ENCODE measurements around the gene CALU.
A peak's percentile ranks its signal among the peaks of the same experiment; 100 is the strongest.

Gene CALU

DNA sequence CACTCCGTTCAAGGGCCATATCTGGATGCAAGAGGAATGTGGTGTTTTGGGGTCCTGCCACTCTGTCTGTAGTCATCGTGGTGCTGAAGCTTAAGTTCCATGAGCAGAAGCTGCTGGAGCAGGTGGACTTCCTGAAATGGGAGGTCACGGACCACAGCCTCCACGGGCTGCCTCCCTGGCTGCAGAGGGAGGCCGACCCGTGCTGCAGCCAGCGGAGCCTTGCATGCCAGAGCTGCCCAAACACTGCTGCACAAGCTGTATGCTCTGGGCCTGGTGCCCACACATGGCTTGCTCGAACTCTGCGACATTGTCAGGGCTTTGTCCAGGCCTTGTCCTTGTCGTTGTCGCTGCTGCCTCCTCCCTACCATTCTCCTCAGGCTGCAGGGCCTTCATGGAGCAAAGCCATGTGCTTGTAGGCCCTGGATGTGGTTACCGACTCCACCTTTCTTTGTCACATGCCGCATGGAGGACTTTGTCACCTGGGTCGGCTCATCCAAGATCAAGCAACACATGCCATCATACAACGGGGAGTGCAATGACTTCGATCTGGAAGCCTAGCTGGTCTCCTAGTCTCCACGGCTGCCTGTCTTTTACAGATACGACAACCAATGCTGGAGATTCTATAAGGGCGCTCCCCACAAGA is 45.7 kb upstream of the CALU start:
- H3K27ac ChIP-seq (ENCODE audit: low read length, poor library complexity, severe bottlenecking) = no peak overlapping the region

DNA sequence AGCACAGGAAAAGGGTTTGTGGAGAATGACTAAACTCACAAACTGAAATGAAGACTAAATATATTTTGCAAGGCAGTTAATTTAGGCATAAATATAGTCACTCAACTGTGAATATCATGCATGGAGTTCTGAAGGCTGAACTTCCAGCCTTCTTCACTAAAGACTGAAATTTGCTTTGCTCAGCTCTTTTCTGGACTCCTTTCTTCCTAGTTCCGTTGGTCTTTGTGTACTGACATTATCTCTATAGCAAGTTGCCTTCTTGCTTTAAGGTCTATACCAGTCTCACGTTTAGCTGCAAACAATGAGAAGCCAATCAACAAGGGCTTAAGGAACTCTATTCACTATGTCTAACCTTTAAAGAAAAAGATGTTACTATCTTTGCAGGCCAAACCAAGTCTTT is 44.4 kb upstream of the CALU start:
- Histone ChIP-seq H3K4ac (ENCODE audit: low read depth in 1 of 2, low read length in 2 of 2) (no peak overlapping the region), H3K36me3 (ENCODE audit: control insufficient read depth in 1 of 2, insufficient read depth in 2 of 2, low read depth in 1 of 2, low read length in 2 of 2) (peaks cover 3 to 4% of the 10 kb centered on the region in 2 experiments), H3K18ac (ENCODE audit: low read depth in 1 of 2, low read length in 2 of 2) (no peak overlapping the region), H3K9ac (ENCODE audit: low read length) (no peak overlapping the region), H3K9me3 (ENCODE audit: control insufficient read depth, low read length) (no peaks in the 10 kb centered on the region), H2BK15ac (ENCODE audit: low read depth, poor library complexity, severe bottlenecking) (no peak overlapping the region), H4K91ac (ENCODE audit: low read length) (no peak overlapping the region), H3K79me1 (replicated peaks; ENCODE audit: low read length, poor library complexity, severe bottlenecking) (no peaks in the 10 kb centered on the region), H3K27me3 (ENCODE audit: control insufficient read depth in 1 of 2, insufficient read depth in 1 of 2, low read length in 2 of 2) (peaks cover 0 to 32% of the 10 kb centered on the region in 2 experiments), H2AK5ac (ENCODE audit: low read length, severe bottlenecking) (no peak overlapping the region), H2AFZ (ENCODE audit: low read depth, low read length) (no peak overlapping the region), H3K14ac (ENCODE audit: low read length in 2 of 2) (no peak overlapping the region), H3K4me1 (ENCODE audit: control insufficient read depth, insufficient read depth, low read depth, low read length) (peaks cover 6% of the 10 kb centered on the region), H2BK12ac (ENCODE audit: low read length in 2 of 2) (no peak overlapping the region), H4K8ac (ENCODE audit: low read length) (no peak overlapping the region), H3K23ac (ENCODE audit: low read length in 2 of 2) (no peak overlapping the region), H2BK120ac (ENCODE audit: low read depth, low read length) (no peak overlapping the region), H3K27ac (ENCODE audit: low read length, poor library complexity, severe bottlenecking) (no peak overlapping the region), H3K4me2 (ENCODE audit: low read length, poor library complexity, severe bottlenecking) (no peak overlapping the region), H2BK5ac (ENCODE audit: low read depth, low read length, poor library complexity, severe bottlenecking) (no peak overlapping the region), H3K4me3 (ENCODE audit: insufficient read depth in 1 of 2, low read depth in 1 of 2, low read length in 2 of 2) (no peak overlapping the region)
- DNase-seq = no peak
- WGBS = 76% methylated on average over 2 of the region's 2 CpGs

More for the DNA sequence above, 45.7 kb upstream of the CALU start:
- peaks cover 6% of the 10 kb centered on the region for H3K4me1 ChIP-seq (ENCODE audit: control insufficient read depth, insufficient read depth, low read depth, low read length)
- no peak overlapping the region for H2AFZ ChIP-seq (ENCODE audit: low read depth, low read length)
- H2BK12ac ChIP-seq (ENCODE audit: low read length in 2 of 2) = no peak overlapping the region
- DNase-seq = no peak
- H3K18ac ChIP-seq (ENCODE audit: low read depth in 1 of 2, low read length in 2 of 2) = no peak overlapping the region
- no peak overlapping the region for H2BK120ac ChIP-seq (ENCODE audit: low read depth, low read length)
- H3K36me3 ChIP-seq (ENCODE audit: control insufficient read depth in 1 of 2, insufficient read depth in 2 of 2, low read depth in 1 of 2, low read length in 2 of 2) = peaks cover 3 to 4% of the 10 kb centered on the region in 2 experiments
- H3K9ac ChIP-seq (ENCODE audit: low read length) = no peak overlapping the region
- no peak overlapping the region for H3K4me2 ChIP-seq (ENCODE audit: low read length, poor library complexity, severe bottlenecking)
- H4K91ac ChIP-seq (ENCODE audit: low read length) = no peak overlapping the region
- H3K27me3 ChIP-seq (ENCODE audit: control insufficient read depth in 1 of 2, insufficient read depth in 1 of 2, low read length in 2 of 2) = peaks cover 0 to 28% of the 10 kb centered on the region in 2 experiments
- no peak overlapping the region for H3K4me3 ChIP-seq (ENCODE audit: insufficient read depth in 1 of 2, low read depth in 1 of 2, low read length in 2 of 2)
- no peak overlapping the region for H2BK15ac ChIP-seq (ENCODE audit: low read depth, poor library complexity, severe bottlenecking)
- no peak overlapping the region for H3K4ac ChIP-seq (ENCODE audit: low read depth in 1 of 2, low read length in 2 of 2)
- no peaks in the 10 kb centered on the region for H3K9me3 ChIP-seq (ENCODE audit: control insufficient read depth, low read length)
- H2BK5ac ChIP-seq (ENCODE audit: low read depth, low read length, poor library complexity, severe bottlenecking) = no peak overlapping the region
- H4K8ac ChIP-seq (ENCODE audit: low read length) = no peak overlapping the region
- no peaks in the 10 kb centered on the region for H3K79me1 ChIP-seq (replicated peaks; ENCODE audit: low read length, poor library complexity, severe bottlenecking)
- no peak overlapping the region for H3K14ac ChIP-seq (ENCODE audit: low read length in 2 of 2)
- 91% methylated on average over 19 of the region's 19 CpGs for WGBS
- H3K23ac ChIP-seq (ENCODE audit: low read length in 2 of 2) = no peak overlapping the region
- no peak overlapping the region for H2AK5ac ChIP-seq (ENCODE audit: low read length, severe bottlenecking)

DNA sequence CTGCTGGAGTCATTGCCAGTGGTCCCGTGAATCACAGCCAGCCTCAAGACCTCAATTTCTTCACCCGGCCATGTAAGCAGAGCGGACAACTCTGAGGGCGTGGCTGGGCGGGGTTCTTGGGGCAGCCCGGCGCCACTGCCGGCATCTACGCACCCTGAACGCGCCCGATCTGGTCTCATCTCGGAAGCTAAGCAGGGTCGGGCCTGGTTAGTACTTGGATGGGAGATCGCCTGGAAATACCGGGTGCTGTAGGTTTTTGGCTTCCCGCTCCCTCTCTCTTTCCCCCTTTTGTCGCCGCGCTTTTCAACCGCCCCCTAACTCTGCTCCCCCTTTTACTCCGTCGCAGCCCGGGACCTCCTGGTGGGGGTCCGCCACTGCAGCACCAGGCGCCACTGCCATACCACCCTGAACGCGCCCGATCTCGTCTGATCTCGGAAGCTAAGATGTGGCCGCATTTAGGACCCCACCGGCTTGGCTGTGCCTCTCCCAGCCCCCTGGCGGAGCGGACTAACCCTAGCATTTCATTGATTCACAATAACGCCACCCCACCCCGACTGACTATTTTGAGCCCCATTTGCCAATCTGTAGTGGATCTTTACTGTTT is 41.8 kb upstream of the CALU start:
- 3% methylated on average over 29 of the region's 37 CpGs for WGBS
- Histone ChIP-seq H3K79me1 (replicated peaks; ENCODE audit: low read length, poor library complexity, severe bottlenecking) (no peaks in the 10 kb centered on the region), H2BK12ac (ENCODE audit: low read length in 2 of 2) (no peak overlapping the region), H4K91ac (ENCODE audit: low read length) (no peak overlapping the region), H3K9ac (ENCODE audit: low read length) (peak overlapping the region; percentile 88), H3K14ac (ENCODE audit: low read length in 2 of 2) (no peak overlapping the region), H3K27me3 (ENCODE audit: control insufficient read depth in 1 of 2, insufficient read depth in 1 of 2, low read length in 2 of 2) (peaks cover 0 to 37% of the 10 kb centered on the region in 2 experiments), H3K4me2 (ENCODE audit: low read length, poor library complexity, severe bottlenecking) (peak overlapping the region; percentile 87), H3K18ac (ENCODE audit: low read depth in 1 of 2, low read length in 2 of 2) (no peak overlapping the region), H2BK5ac (ENCODE audit: low read depth, low read length, poor library complexity, severe bottlenecking) (no peak overlapping the region), H3K9me3 (ENCODE audit: control insufficient read depth, low read length) (no peaks in the 10 kb centered on the region), H2AK5ac (ENCODE audit: low read length, severe bottlenecking) (no peak overlapping the region), H3K4me3 (ENCODE audit: insufficient read depth in 1 of 2, low read depth in 1 of 2, low read length in 2 of 2) (peak overlapping the region; percentile 48 to 80), H2AFZ (ENCODE audit: low read depth, low read length) (peak overlapping the region; percentile 33), H2BK15ac (ENCODE audit: low read depth, poor library complexity, severe bottlenecking) (no peak overlapping the region), H3K27ac (ENCODE audit: low read length, poor library complexity, severe bottlenecking) (no peak overlapping the region), H4K8ac (ENCODE audit: low read length) (peak overlapping the region; percentile 35), H3K36me3 (ENCODE audit: control insufficient read depth in 1 of 2, insufficient read depth in 2 of 2, low read depth in 1 of 2, low read length in 2 of 2) (peaks cover 0 to 3% of the 10 kb centered on the region in 2 experiments), H3K4ac (ENCODE audit: low read depth in 1 of 2, low read length in 2 of 2) (peak overlapping the region in 1 of 2 experiments; percentile 81), H2BK120ac (ENCODE audit: low read depth, low read length) (peak overlapping the region; percentile 15), H3K23ac (ENCODE audit: low read length in 2 of 2) (peak overlapping the region in 1 of 2 experiments; percentile 92), H3K4me1 (ENCODE audit: control insufficient read depth, insufficient read depth, low read depth, low read length) (peaks cover 6% of the 10 kb centered on the region)
- DNase-seq = peak; percentile 73

DNA sequence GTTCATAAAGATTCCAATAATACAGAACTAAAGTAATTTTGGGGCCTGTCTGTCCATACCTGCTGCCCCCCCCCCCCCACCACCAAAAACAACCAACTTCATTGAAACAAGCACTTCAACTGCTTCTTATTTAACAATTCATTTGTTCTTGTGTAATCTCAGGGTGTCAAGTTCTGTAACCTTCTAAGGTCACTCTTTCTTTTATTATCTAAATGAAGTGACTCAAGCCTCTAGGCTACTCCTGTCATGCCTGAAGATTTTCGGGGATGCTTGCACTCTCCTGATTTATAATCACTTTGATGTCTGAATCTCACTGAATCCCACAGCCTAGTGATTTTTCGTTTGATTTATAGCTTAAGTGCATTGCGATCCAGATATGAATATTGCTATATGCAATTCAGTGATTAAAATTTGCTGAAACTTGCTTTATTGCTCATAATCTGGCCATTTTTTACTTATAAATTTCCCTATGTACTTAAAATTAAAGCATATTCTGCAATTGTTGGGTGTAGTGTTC is 39.9 kb upstream of the CALU start:
- Histone ChIP-seq H3K36me3 (ENCODE audit: control insufficient read depth in 1 of 2, insufficient read depth in 2 of 2, low read depth in 1 of 2, low read length in 2 of 2) (no peaks in the 10 kb centered on the region), H2BK120ac (ENCODE audit: low read depth, low read length) (no peak overlapping the region), H2BK12ac (ENCODE audit: low read length in 2 of 2) (no peak overlapping the region), H2AFZ (ENCODE audit: low read depth, low read length) (no peak overlapping the region), H3K79me1 (replicated peaks; ENCODE audit: low read length, poor library complexity, severe bottlenecking) (no peaks in the 10 kb centered on the region), H3K27me3 (ENCODE audit: control insufficient read depth in 1 of 2, insufficient read depth in 1 of 2, low read length in 2 of 2) (peaks cover 0 to 37% of the 10 kb centered on the region in 2 experiments), H3K23ac (ENCODE audit: low read length in 2 of 2) (no peak overlapping the region), H3K9ac (ENCODE audit: low read length) (no peak overlapping the region), H4K8ac (ENCODE audit: low read length) (no peak overlapping the region), H3K27ac (ENCODE audit: low read length, poor library complexity, severe bottlenecking) (no peak overlapping the region), H2BK5ac (ENCODE audit: low read depth, low read length, poor library complexity, severe bottlenecking) (no peak overlapping the region), H3K18ac (ENCODE audit: low read depth in 1 of 2, low read length in 2 of 2) (no peak overlapping the region), H3K14ac (ENCODE audit: low read length in 2 of 2) (no peak overlapping the region), H3K4me1 (ENCODE audit: control insufficient read depth, insufficient read depth, low read depth, low read length) (peaks cover 6% of the 10 kb centered on the region), H3K4me2 (ENCODE audit: low read length, poor library complexity, severe bottlenecking) (no peak overlapping the region), H3K9me3 (ENCODE audit: control insufficient read depth, low read length) (no peaks in the 10 kb centered on the region), H4K91ac (ENCODE audit: low read length) (no peak overlapping the region), H2BK15ac (ENCODE audit: low read depth, poor library complexity, severe bottlenecking) (no peak overlapping the region), H2AK5ac (ENCODE audit: low read length, severe bottlenecking) (no peak overlapping the region), H3K4ac (ENCODE audit: low read depth in 1 of 2, low read length in 2 of 2) (no peak overlapping the region), H3K4me3 (ENCODE audit: insufficient read depth in 1 of 2, low read depth in 1 of 2, low read length in 2 of 2) (no peak overlapping the region)
- WGBS = 65% methylated on average over 1 of the region's 3 CpGs
- no peak for DNase-seq

Measured in mesenchymal stem cell (in vitro differentiated cells and primary cell).